Effector memory CD8-positive, alpha-beta T cell (primary cell): ENCODE results near the gene FMNL3.
"Not testable (repeated sequence)": the region's sequence is repeated elsewhere in the genome, so short reads cannot be mapped to it uniquely, and the experiment has no call there.

Experiments used
- ATAC-seq: fragments of 150-1000 bp; cut with Tn5 transposase; replicated peaks from 2 replicates; pipeline ENCODE4 v1.10.0; 2021; ENCODE audit warnings: mild to moderate bottlenecking, moderate library complexity
- DNase-seq, 3 experiments: peaks; one replicate each; pipeline ENCODE4 v3.0.0; 2021
- H3K27ac Mint-ChIP-seq, 2 donors: one replicate each; pipeline ENCODE4 v1.8.0; 2022; ENCODE audit warnings: mild to moderate bottlenecking in 2 of 2, mixed read lengths in 2 of 2, moderate library complexity in 2 of 2
- H3K27me3 Mint-ChIP-seq, 2 donors: one replicate each; pipeline ENCODE4 v1.8.0; 2022; ENCODE audit warnings: mixed read lengths in 2 of 2
- H3K36me3 Mint-ChIP-seq: one replicate; pipeline ENCODE4 v1.8.0; 2022; ENCODE audit warnings: mild to moderate bottlenecking, moderate library complexity, mixed read lengths; ENCODE audit not compliant: insufficient read depth
- H3K4me1 Mint-ChIP-seq, 2 donors: one replicate each; pipeline ENCODE4 v1.8.0; 2022; ENCODE audit warnings: low read depth in 2 of 2, mixed read lengths in 2 of 2
- H3K4me3 Mint-ChIP-seq, 2 donors: one replicate each; pipeline ENCODE4 v1.8.0; 2022; ENCODE audit warnings: mild to moderate bottlenecking in 2 of 2, mixed read lengths in 2 of 2, moderate library complexity in 2 of 2
- H3K9me3 Mint-ChIP-seq, 2 donors: one replicate each; pipeline ENCODE4 v1.8.0; 2022; ENCODE audit warnings: mixed read lengths in 2 of 2

FMNL3 gene

DNA sequence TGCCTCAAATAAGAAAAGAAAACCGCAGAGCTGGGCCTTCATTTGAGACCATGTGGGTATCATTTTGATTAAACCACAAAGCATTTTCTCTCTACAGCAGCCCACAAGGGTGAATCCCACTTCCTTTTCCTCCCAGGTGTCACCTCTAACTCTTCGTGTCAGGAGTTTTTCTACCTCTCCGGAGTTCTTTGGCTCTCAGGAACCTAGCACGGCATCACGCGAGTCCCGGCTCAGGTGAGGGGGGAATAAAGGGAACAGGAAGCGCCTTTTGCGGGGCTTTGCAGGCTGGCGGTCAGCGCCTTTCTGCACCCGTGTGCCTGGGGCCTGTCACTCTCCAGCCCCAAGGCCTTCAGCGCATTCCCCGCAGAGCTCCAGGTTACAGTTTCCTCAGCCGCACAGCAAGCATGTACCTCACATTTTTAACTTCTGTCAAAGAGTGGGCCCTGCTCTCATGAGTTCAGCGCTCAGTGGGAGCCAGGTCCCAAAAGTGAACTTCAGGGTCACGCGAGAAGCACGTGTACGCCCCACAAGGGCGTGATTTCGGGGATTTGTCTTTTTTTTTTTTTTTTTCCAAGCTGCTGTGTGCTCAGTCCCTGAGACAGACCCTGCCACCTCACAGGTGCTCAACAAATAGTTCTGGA, 84.6 kb downstream of the FMNL3 start:
- Mint-ChIP-seq H3K4me1 (peaks cover 12 to 24% of the 10 kb centered on the region in 2 donors), H3K9me3 (no peaks in the 10 kb centered on the region)

DNA sequence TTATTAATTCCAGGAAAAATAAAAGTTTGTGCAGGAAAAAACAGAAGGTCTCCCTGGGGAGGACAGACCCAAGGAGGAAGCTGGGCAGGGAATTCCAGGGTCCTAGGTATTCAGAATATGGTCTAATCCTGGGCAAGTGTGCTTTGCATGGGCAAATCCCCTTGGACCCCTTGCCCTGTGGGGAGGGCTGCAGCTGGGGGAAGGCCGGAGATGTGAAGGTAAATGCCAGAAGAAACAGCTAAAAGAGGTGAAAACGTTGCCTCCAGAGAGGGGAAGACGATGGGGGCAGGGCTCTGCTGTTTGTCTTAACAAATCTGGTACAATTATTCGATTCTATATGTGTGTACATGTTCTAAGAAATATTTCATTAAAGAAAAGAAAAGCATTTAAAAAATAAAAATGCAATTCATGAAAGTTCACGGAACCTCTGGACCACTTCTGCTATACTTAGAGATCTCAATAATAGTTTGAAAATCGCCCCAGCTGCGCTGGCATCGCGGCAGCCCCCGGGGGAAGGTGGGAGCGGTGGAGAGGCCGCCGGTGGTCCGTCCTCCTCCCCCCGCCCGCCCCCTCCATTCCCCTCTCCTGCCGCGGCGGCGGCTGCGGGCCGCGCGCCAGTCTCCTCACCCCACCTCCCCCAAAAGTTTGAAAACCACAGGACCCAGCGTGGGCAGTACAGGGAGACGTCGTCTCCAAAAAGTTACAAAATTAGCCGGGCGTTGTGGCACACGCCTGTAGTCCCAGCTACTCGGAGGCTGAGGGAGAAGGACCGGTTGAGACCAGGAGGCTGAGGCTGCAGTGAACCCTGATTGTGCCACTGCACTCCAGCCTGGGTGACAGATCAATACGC, 85.3 kb downstream of the FMNL3 start:
- Mint-ChIP-seq H3K4me3 (peak overlapping the region; percentile 83 to 86), H3K36me3 (peaks cover 11% of the 10 kb centered on the region), H3K4me1 (peaks cover 12 to 24% of the 10 kb centered on the region in 2 donors), H3K27me3 (peaks cover 8 to 12% of the 10 kb centered on the region in 2 donors), H3K27ac (peak overlapping the region; percentile 54 to 85), H3K9me3 (no peaks in the 10 kb centered on the region)
- no peak for DNase-seq
- ATAC-seq: no peak

More for the DNA sequence above, 84.6 kb downstream of the FMNL3 start:
- ATAC-seq: peak; percentile 50
- Mint-ChIP-seq H3K4me3 (peak overlapping the region; percentile 83 to 86), H3K27me3 (peaks cover 8 to 12% of the 10 kb centered on the region in 2 donors), H3K27ac (peak overlapping the region; percentile 54 to 85), H3K36me3 (peaks cover 11% of the 10 kb centered on the region)
- DNase-seq: peak; percentile 49 to 55 (median 49)

GRCh38 chr12:49619286-49619685, 87.9 kb downstream of the FMNL3 start:
- no peak overlapping the region for H3K27ac Mint-ChIP-seq
- H3K4me1 Mint-ChIP-seq: peaks cover 12 to 23% of the 10 kb centered on the region in 2 donors
- H3K4me3 Mint-ChIP-seq: no peak overlapping the region
- H3K9me3 Mint-ChIP-seq: no peaks in the 10 kb centered on the region
- ATAC-seq (no peak), DNase-seq (no peak)
- peaks cover 11% of the 10 kb centered on the region for H3K36me3 Mint-ChIP-seq
- peaks cover 12 to 17% of the 10 kb centered on the region in 2 donors for H3K27me3 Mint-ChIP-seq

GRCh38 chr12:49618576-49618975, 88.6 kb downstream of the FMNL3 start:
- ATAC-seq (no peak), DNase-seq (no peak)
- Mint-ChIP-seq H3K36me3 (peaks cover 11% of the 10 kb centered on the region), H3K27me3 (peaks cover 14 to 21% of the 10 kb centered on the region in 2 donors), H3K9me3 (no peaks in the 10 kb centered on the region), H3K4me3 (peak overlapping the region in 1 of 2 donors; percentile 5), H3K4me1 (peaks cover 10 to 19% of the 10 kb centered on the region in 2 donors), H3K27ac (no peak overlapping the region)

DNA sequence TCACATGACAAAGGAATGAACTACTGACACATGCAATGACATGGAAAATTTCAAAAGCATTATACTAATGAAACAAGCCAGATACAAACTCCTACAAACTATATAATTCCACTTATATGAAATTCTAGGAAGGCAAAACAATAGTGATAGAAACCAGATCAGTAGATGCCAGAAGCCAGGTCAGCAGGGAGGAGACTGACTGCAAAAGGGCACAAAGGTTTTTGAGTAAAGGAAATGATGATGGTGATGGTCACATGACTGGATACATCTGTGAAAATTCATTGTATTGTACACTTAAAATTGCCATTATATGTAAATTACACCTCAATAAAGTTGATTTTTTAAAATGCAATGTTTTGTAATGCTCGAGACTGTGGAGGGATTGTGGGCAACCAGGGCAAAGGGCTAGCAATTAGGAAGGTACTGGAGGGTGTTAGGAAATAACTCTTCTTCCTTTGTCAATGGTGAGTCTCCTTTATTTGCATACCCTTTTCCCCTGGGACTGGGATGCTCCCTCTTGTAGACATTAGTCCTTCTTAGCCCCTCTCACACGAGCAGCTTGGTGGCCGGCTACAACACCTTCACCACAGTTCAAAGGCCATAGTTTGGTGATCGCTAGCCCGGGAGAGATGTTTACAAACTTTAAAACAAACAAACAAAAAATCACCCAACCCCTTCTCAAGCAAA, 90.5 kb downstream of the FMNL3 start:
- no peak for DNase-seq
- Mint-ChIP-seq H3K27ac (no peak overlapping the region), H3K4me3 (no peak overlapping the region)

DNA sequence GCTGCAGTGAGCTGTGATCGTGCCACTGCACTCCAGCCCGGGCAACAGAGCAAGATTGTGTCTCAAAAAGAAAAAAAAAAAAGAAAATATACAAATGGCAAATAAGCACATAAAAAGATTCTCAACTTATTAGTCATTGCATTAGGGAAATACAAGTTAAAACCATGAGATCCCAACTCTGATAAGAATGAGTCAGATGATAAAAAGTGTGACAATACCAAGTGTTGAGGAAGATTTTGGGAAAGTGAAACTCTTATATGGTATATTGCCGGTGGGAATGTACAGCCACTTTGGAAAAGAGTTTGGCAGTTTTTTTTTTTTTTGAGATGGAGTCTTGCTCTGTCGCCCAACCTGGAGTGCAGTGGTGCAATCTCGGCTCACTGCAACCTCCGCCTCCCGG, 91.5 kb downstream of the FMNL3 start:
- Mint-ChIP-seq H3K4me3 (no peak overlapping the region), H3K4me1 (no peaks in the 10 kb centered on the region), H3K9me3 (no peaks in the 10 kb centered on the region), H3K27ac (no peak overlapping the region), H3K36me3 (no peaks in the 10 kb centered on the region), H3K27me3 (peaks cover 21 to 30% of the 10 kb centered on the region in 2 donors)
- DNase-seq (no peak), ATAC-seq (no peak)

More for the DNA sequence above, 90.5 kb downstream of the FMNL3 start:
- Mint-ChIP-seq H3K27me3 (peaks cover 21 to 30% of the 10 kb centered on the region in 2 donors), H3K4me1 (peaks cover 5 to 9% of the 10 kb centered on the region in 2 donors), H3K36me3 (peaks cover 2% of the 10 kb centered on the region), H3K9me3 (no peaks in the 10 kb centered on the region)
- ATAC-seq: no peak

GRCh38 chr12:49612210-49612609, 95.0 kb downstream of the FMNL3 start:
- Mint-ChIP-seq H3K36me3 (no peaks in the 10 kb centered on the region), H3K9me3 (no peaks in the 10 kb centered on the region), H3K27me3 (peaks cover 22 to 26% of the 10 kb centered on the region in 2 donors), H3K4me1 (no peaks in the 10 kb centered on the region), H3K4me3 (no peak overlapping the region), H3K27ac (no peak overlapping the region)
- ATAC-seq (no peak), DNase-seq (no peak)

DNA sequence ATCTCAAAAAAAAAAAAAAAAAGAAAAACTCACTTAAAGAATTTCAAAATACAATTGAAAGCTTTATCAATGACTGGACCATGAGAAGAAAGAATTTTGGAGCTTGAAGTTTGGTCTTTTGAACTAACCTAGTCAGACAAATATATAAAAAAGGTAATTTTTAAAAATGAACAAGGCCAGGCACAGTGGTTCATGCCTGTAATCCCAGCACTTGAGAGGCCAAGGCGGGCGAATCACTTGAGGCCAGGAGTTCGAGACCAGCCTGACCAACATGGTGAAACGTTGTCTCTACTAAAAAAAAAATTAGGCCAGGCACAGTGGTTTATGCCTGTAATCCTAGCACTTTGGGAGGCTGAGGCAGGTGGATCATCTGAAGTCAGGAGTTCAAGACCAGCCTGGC, 96.4 kb downstream of the FMNL3 start:
- not testable (repeated sequence) for H3K9me3 Mint-ChIP-seq, H3K4me1 Mint-ChIP-seq, H3K27ac Mint-ChIP-seq, DNase-seq, H3K36me3 Mint-ChIP-seq, H3K4me3 Mint-ChIP-seq, ATAC-seq
- peaks cover 26 to 33% of the 10 kb centered on the region in 2 donors for H3K27me3 Mint-ChIP-seq

- Mint-ChIP-seq H3K4me1 (no peaks in the 10 kb centered on the region), H3K9me3 (no peaks in the 10 kb centered on the region), H3K4me3 (no peak overlapping the region), H3K36me3 (no peaks in the 10 kb centered on the region), H3K27me3 (peaks cover 26 to 33% of the 10 kb centered on the region in 2 donors), H3K27ac (no peak overlapping the region)
- DNase-seq (no peak), ATAC-seq (no peak)
These were observed 97.4 kb downstream of the FMNL3 start for GRCh38 chr12:49609875-49610154.

DNA sequence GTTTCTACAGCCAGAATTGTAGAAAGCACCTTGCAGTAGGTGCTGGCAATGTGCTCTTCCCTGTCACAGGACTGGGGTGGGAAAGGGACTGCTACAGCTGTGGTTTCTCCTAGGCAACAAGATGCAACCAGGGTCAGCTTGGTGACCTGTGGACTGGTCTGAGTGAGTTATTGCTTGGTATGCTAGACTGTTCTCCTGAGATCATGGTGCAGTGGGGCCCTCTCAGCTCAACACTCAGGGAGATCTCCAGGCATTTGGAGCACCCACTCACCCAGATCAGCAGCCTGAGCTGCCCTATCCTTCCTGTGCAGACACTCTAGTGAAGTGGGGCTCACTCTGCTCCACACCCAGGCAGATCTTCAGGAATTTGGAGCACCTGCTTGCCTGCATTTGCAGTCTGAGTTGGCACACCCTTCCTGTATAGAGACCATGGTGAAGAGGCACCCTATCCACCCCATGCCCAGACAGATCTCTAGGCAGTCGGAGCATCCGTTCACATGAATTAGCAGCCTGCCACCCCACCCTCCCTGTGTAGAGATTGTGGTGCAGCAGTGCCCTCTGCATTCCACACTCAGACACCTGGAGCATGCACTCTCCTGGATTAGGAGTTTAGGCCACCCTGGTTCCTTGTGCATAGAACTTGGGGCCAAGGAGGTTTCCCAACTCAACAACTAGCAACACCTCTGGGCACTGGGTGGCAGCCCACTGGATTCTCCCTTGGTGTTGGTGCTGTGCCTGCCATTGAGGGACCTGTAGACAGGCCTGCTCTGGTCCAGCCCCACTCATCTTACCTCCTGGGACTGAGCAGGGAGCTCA, 97.9 kb downstream of the FMNL3 start:
- Mint-ChIP-seq H3K4me3 (no peak overlapping the region), H3K27me3 (peaks cover 21 to 29% of the 10 kb centered on the region in 2 donors), H3K36me3 (no peaks in the 10 kb centered on the region), H3K4me1 (no peaks in the 10 kb centered on the region), H3K9me3 (no peaks in the 10 kb centered on the region), H3K27ac (no peak overlapping the region)
- DNase-seq: no peak
- ATAC-seq: no peak

- not testable (repeated sequence) for H3K36me3 Mint-ChIP-seq, ATAC-seq, H3K4me1 Mint-ChIP-seq, H3K27ac Mint-ChIP-seq, H3K9me3 Mint-ChIP-seq, H3K4me3 Mint-ChIP-seq, DNase-seq
- peaks cover 7 to 20% of the 10 kb centered on the region in 2 donors for H3K27me3 Mint-ChIP-seq
These were observed 101.7 kb downstream of the FMNL3 start, which contains the start of gene FAM186B for GRCh38 chr12:49605539-49605938. TSS of gene FAM186B (minus strand) at chr12:49605639. CDS start at chr12:49605477, 162 bp downstream.

DNA sequence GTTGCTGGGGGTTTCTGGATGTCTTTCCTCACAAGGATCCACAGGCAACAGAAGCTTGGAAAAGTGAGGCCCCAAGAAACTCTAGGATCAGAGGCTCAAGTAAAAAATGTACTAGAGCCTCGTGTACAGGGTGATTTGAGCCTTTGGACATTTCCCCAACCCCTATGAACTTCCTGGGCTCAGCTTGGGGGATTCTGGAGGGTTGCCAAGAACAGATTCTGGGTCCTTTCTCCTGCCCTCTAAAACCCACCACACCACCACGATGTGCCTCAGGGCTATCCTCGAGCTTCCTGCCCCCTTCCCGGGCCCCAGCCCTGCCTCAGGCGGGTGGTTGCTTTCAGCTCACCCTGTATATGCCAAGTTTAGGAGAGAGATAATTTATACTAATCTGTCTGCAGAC, 102.3 kb downstream of the FMNL3 start:
- DNase-seq: no peak
- no peak overlapping the region for H3K4me3 Mint-ChIP-seq
- H3K4me1 Mint-ChIP-seq: no peaks in the 10 kb centered on the region
- H3K9me3 Mint-ChIP-seq: no peaks in the 10 kb centered on the region
- H3K27ac Mint-ChIP-seq: no peak overlapping the region
- no peak for ATAC-seq
- peaks cover 3 to 15% of the 10 kb centered on the region in 2 donors for H3K27me3 Mint-ChIP-seq
- no peaks in the 10 kb centered on the region for H3K36me3 Mint-ChIP-seq

DNA sequence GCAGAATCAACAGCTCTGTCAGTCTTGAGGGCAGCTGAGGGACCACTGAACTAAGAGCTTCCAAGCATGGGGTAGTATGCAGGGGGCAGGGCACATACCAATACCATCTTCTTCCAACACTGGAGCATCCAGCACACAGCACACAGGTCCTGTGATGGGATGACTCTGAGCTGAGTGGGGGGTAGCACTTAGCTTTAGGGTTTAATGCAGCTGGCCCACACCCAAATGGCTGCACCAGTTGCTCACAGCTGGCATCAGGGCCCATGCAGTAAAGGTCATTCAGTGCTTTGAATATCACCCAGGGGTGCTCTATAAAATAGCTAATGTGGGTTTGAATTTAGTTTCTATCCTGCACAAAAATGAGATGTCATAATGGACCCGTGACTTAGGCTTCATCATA, 103.5 kb downstream of the FMNL3 start:
- DNase-seq (no peak), ATAC-seq (no peak)
- Mint-ChIP-seq H3K27ac (no peak overlapping the region), H3K9me3 (no peaks in the 10 kb centered on the region), H3K36me3 (no peaks in the 10 kb centered on the region), H3K4me1 (no peaks in the 10 kb centered on the region), H3K4me3 (no peak overlapping the region), H3K27me3 (peaks cover 0 to 12% of the 10 kb centered on the region in 2 donors)
